Neuronal stem cell (in vitro differentiated cells): ENCODE data around the gene ST7.

Experiments
- DNase-seq: peaks from one replicate; pipeline ENCODE4 v3.0.0-alpha.2; 2013; ENCODE audit warnings: low spot score
- H2AFZ ChIP-seq: one replicate; pipeline ENCODE4 v1.6.1; 2013; ENCODE audit warnings: mild to moderate bottlenecking, low read length, inconsistent platforms
- H2AK5ac ChIP-seq: 2 replicates; pipeline ENCODE4 v1.6.1; 2013; ENCODE audit warnings: low read depth, mild to moderate bottlenecking, inconsistent platforms, low read length, moderate library complexity, mixed read lengths
- H2BK120ac ChIP-seq: 2 replicates; pipeline ENCODE4 v1.6.1; 2013; ENCODE audit warnings: low read depth, mild to moderate bottlenecking, inconsistent platforms, low read length, moderate library complexity, mixed read lengths
- H2BK12ac ChIP-seq: one replicate; pipeline ENCODE4 v1.6.1; 2013; ENCODE audit warnings: low read length, inconsistent platforms
- H2BK15ac ChIP-seq: 2 replicates; pipeline ENCODE4 v1.6.1; 2013; ENCODE audit warnings: mild to moderate bottlenecking, low read length, inconsistent platforms, mixed read lengths
- H2BK5ac ChIP-seq: one replicate; pipeline ENCODE4 v1.6.1; 2013; ENCODE audit warnings: inconsistent platforms, mild to moderate bottlenecking, low read length, moderate library complexity
- H3K14ac ChIP-seq: one replicate; pipeline ENCODE4 v1.6.1; 2013; ENCODE audit warnings: low read length, inconsistent platforms
- H3K18ac ChIP-seq: 2 replicates; pipeline ENCODE4 v1.6.1; 2013; ENCODE audit warnings: low read length, inconsistent platforms
- H3K23ac ChIP-seq: 2 replicates; pipeline ENCODE4 v1.6.1; 2013; ENCODE audit warnings: low read depth, mild to moderate bottlenecking, mixed read lengths, low read length, inconsistent platforms; ENCODE audit not compliant: poor library complexity
- H3K27ac ChIP-seq: replicated peaks from 3 replicates; pipeline ENCODE4 v1.5.1; 2013; ENCODE audit warnings: low read length, inconsistent platforms
- H3K27me3 ChIP-seq, 3 experiments: 2 replicates each; pipeline ENCODE4 v1.6.1; 2013; ENCODE audit warnings: low read length in 3 of 3, mild to moderate bottlenecking in 2 of 3, inconsistent platforms in 1 of 3, low read depth in 1 of 3, mixed read lengths in 1 of 3, moderate library complexity in 1 of 3; ENCODE audit not compliant: control insufficient read depth in 3 of 3, insufficient read depth in 3 of 3
- H3K36me3 ChIP-seq, 2 donors: replicated peaks in 1 of 2; 2 replicates each; pipeline ENCODE4 v1.6.1; 2013; ENCODE audit warnings: low read length in 2 of 2; ENCODE audit not compliant: control insufficient read depth in 2 of 2, insufficient read depth in 2 of 2
- H3K4ac ChIP-seq: 2 replicates; pipeline ENCODE4 v1.6.1; 2013; ENCODE audit warnings: inconsistent platforms, mild to moderate bottlenecking, low read length, moderate library complexity
- H3K4me1 ChIP-seq, 2 donors: 1 replicate in 1 of 2; 2 replicates in 1 of 2; pipeline ENCODE4 v1.6.1; 2013; ENCODE audit warnings: low read length in 2 of 2, low read depth in 1 of 2; ENCODE audit not compliant: control insufficient read depth in 2 of 2, insufficient read depth in 1 of 2
- H3K4me2 ChIP-seq: one replicate; pipeline ENCODE4 v1.6.1; 2013; ENCODE audit warnings: mild to moderate bottlenecking, low read length, inconsistent platforms; ENCODE audit not compliant: insufficient read depth, poor library complexity, severe bottlenecking
- H3K4me3 ChIP-seq, 2 donors: 2 replicates each; pipeline ENCODE4 v1.5.1; 2013; ENCODE audit warnings: low read length in 2 of 2, mild to moderate bottlenecking in 2 of 2, inconsistent platforms in 1 of 2, moderate library complexity in 1 of 2
- H3K79me1 ChIP-seq: one replicate; pipeline ENCODE4 v1.6.1; 2013; ENCODE audit warnings: low read depth, mild to moderate bottlenecking, inconsistent platforms, low read length, moderate library complexity
- H3K9ac ChIP-seq: one replicate; pipeline ENCODE4 v1.6.1; 2013; ENCODE audit warnings: mild to moderate bottlenecking, low read depth, low read length, inconsistent platforms; ENCODE audit not compliant: poor library complexity
- H3K9me3 ChIP-seq, 2 donors: replicated peaks in 1 of 2; 2 replicates each; pipeline versions ENCODE3 to v1.6.1; 2013; ENCODE audit warnings: low read length in 2 of 2, mild to moderate bottlenecking in 2 of 2, inconsistent platforms in 1 of 2, low read depth in 1 of 2, mixed read lengths in 1 of 2, moderate library complexity in 1 of 2; ENCODE audit not compliant: control insufficient read depth in 2 of 2, insufficient read depth in 1 of 2
- H4K8ac ChIP-seq: one replicate; pipeline ENCODE4 v1.6.1; 2013; ENCODE audit warnings: low read depth, mild to moderate bottlenecking, inconsistent platforms, low read length, moderate library complexity
- H4K91ac ChIP-seq: one replicate; pipeline ENCODE4 v1.6.1; 2013; ENCODE audit warnings: low read length, low read depth, mild to moderate bottlenecking, inconsistent platforms; ENCODE audit not compliant: poor library complexity
- WGBS, 2 donors: extraction: QIAGEN DNeasy Blood & Tissue Kit; methylation state at CpG; one replicate each; pipeline ENCODE4 v1.1.7; 2013; ENCODE audit warnings: missing lambda C conversion rate in 2 of 2, mixed read lengths in 1 of 2; ENCODE audit not compliant: insufficient read length in 2 of 2, insufficient replicate concordance in 1 of 2; ENCODE audit errors: extremely low coverage in 2 of 2; 5-methylcytosine and 5-hydroxymethylcytosine counted together

Gene ST7

DNA sequence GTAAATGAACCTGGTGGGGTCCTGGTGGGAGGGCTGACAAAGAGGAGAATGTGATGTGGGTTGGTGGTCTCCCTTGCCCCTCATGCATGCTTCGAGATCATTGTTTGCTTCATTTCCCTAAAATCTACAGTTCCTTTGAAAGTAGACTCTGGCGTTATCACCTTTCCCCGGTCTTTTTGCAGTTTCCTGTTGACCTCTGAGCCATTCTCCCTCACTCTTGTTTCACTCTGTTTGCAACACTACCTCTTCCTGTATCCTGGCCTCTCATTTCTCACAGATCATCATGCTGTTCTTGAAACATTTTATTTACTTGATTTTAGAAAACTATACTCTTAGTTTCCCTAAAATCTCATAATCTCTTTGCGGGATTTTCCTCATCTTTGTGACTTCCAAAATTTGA lies 189.8 kb downstream of the ST7 start:
- Histone ChIP-seq H2BK15ac (no peak overlapping the region), H3K27ac (no peak overlapping the region)

DNA sequence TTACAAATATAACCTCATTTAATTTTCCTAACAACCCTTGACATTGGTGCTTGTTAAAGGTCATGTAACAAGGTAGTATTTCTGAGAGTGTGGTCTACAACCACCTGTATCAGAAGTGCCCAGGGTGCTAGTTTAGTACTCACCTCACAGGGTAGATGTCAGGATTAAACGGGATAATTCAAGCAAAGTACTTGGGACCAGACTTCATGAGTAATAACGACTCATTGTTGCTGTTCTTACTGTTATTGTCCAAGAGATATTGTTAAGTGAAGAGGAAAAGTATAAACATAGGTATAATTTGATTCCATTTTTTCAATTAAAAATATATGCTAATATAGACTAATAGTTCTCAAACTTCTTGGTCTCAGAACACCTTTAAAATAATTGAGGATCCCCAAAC lies 190.3 kb downstream of the ST7 start:
- Histone ChIP-seq H2BK5ac (no peak overlapping the region), H3K18ac (no peak overlapping the region), H3K4me1 (peaks cover 0 to 1% of the 10 kb centered on the region in 2 donors), H2BK12ac (no peak overlapping the region), H2BK120ac (no peak overlapping the region), H3K27ac (no peak overlapping the region), H3K14ac (no peak overlapping the region), H3K4ac (no peak overlapping the region), H3K79me1 (no peaks in the 10 kb centered on the region), H3K36me3 (peaks cover 0 to 31% of the 10 kb centered on the region in 2 donors), H2AFZ (no peak overlapping the region), H3K23ac (no peak overlapping the region), H3K27me3 (no peaks in the 10 kb centered on the region), H2AK5ac (no peak overlapping the region), H3K9ac (no peak overlapping the region), H2BK15ac (no peak overlapping the region), H3K4me3 (no peak overlapping the region), H4K91ac (no peak overlapping the region), H3K4me2 (no peak overlapping the region), H4K8ac (no peak overlapping the region), H3K9me3 (no peaks in the 10 kb centered on the region)
- DNase-seq: no peak
- WGBS, 2 donors: no CpG with 5 or more reads among the region's 2 CpGs

More for the DNA sequence above, 189.8 kb downstream of the ST7 start:
- Histone ChIP-seq H2AK5ac (no peak overlapping the region), H3K4ac (no peak overlapping the region), H3K9me3 (no peaks in the 10 kb centered on the region), H3K36me3 (peaks cover 0 to 36% of the 10 kb centered on the region in 2 donors), H4K8ac (no peak overlapping the region), H3K27me3 (no peaks in the 10 kb centered on the region), H2AFZ (no peak overlapping the region), H3K14ac (no peak overlapping the region), H2BK120ac (no peak overlapping the region), H3K4me1 (peaks cover 0 to 1% of the 10 kb centered on the region in 2 donors), H3K4me2 (no peak overlapping the region), H3K79me1 (no peaks in the 10 kb centered on the region), H3K4me3 (no peak overlapping the region), H3K9ac (no peak overlapping the region), H2BK12ac (no peak overlapping the region), H3K18ac (no peak overlapping the region), H3K23ac (no peak overlapping the region), H4K91ac (no peak overlapping the region), H2BK5ac (no peak overlapping the region)
- DNase-seq: no peak
- WGBS, 2 donors: no CpG with 5 or more reads among the region's 4 CpGs

DNA sequence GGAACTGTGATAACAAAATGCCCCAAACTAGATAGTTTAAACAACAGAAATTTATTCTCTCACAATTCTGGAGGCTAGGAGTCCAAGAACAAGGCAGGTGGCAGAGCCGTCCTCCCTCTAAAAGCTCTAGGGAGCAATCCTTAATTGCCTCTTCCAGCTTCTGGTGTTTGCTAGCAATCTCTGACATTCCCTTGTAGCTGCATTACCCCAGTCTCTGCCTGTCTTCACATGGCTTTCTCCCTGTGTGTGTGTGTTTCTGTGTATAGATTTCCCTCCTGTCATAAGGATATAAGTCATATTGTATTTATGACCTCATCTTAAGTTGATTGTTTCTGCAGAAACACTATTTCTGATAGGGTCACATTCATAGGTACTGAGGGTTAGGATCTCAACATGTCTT lies 192.0 kb downstream of the ST7 start:
- no peak overlapping the region for H3K4ac ChIP-seq
- no peak overlapping the region for H2BK15ac ChIP-seq
- no peak for DNase-seq
- no peak overlapping the region for H4K8ac ChIP-seq
- no peak overlapping the region for H2BK12ac ChIP-seq
- H3K14ac ChIP-seq: no peak overlapping the region
- H2BK120ac ChIP-seq: no peak overlapping the region
- no peak overlapping the region for H3K4me2 ChIP-seq
- peaks cover 0 to 13% of the 10 kb centered on the region in 2 donors for H3K36me3 ChIP-seq
- no CpG with 5 or more reads among the region's 1 CpG for WGBS, 2 donors
- no peaks in the 10 kb centered on the region for H3K4me1 ChIP-seq
- H3K27me3 ChIP-seq: no peaks in the 10 kb centered on the region
- H3K18ac ChIP-seq: no peak overlapping the region
- H3K79me1 ChIP-seq: no peaks in the 10 kb centered on the region
- no peak overlapping the region for H3K27ac ChIP-seq
- no peak overlapping the region for H2AK5ac ChIP-seq
- no peak overlapping the region for H3K9ac ChIP-seq
- H2BK5ac ChIP-seq: no peak overlapping the region
- no peak overlapping the region for H4K91ac ChIP-seq
- H3K4me3 ChIP-seq: no peak overlapping the region
- no peaks in the 10 kb centered on the region for H3K9me3 ChIP-seq
- H3K23ac ChIP-seq: no peak overlapping the region
- H2AFZ ChIP-seq: no peak overlapping the region

DNA sequence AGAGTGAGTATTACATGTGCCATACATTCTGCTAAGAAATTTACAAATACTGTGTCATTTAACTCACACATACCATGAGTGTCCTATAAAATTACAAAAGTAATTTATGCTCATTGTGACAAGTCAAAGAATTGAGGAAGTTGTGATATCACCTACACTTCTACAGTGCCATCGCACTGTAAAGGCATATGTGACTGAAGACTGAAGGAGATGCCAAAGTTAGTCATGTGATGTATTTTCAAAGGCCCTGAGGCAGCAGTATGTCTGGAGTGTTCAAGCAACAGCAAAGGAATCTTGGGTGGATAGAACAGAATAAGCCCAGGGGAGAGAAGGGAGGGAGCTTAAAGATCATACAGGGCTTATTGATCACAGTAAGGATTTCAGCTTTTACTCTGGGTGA lies 192.8 kb downstream of the ST7 start:
- H3K4me2 ChIP-seq: no peak overlapping the region

More for the DNA sequence above, 192.8 kb downstream of the ST7 start:
- no peaks in the 10 kb centered on the region for H3K79me1 ChIP-seq
- no CpG with 5 or more reads among the region's 1 CpG for WGBS, 2 donors
- no peak overlapping the region for H2BK15ac ChIP-seq
- no peak overlapping the region for H2AFZ ChIP-seq
- H3K27ac ChIP-seq: no peak overlapping the region
- no peaks in the 10 kb centered on the region for H3K9me3 ChIP-seq
- H3K4me3 ChIP-seq: no peak overlapping the region
- no peak overlapping the region for H4K8ac ChIP-seq
- no peak overlapping the region for H3K18ac ChIP-seq
- peaks cover 0 to 6% of the 10 kb centered on the region in 2 donors for H3K36me3 ChIP-seq
- H3K4me1 ChIP-seq: no peaks in the 10 kb centered on the region
- H3K4ac ChIP-seq: no peak overlapping the region
- H2AK5ac ChIP-seq: no peak overlapping the region
- no peak overlapping the region for H3K9ac ChIP-seq
- H3K23ac ChIP-seq: no peak overlapping the region
- DNase-seq: no peak
- H3K14ac ChIP-seq: no peak overlapping the region
- H4K91ac ChIP-seq: no peak overlapping the region
- H2BK5ac ChIP-seq: no peak overlapping the region
- no peak overlapping the region for H2BK12ac ChIP-seq
- no peak overlapping the region for H2BK120ac ChIP-seq
- H3K27me3 ChIP-seq: no peaks in the 10 kb centered on the region
